NT2/D1 (cell line): ENCODE data around the gene DNAH11.

Experiments
- SUZ12 ChIP-seq: IDR thresholded peaks from 2 replicates; pipeline ENCODE4 v1.6.1; 2011; ENCODE audit not compliant: insufficient read length, insufficient read depth; ENCODE audit errors: extremely low read depth
- ZNF274 ChIP-seq: IDR thresholded peaks from 2 replicates; pipeline ENCODE4 v1.6.1; 2011; ENCODE audit warnings: mild to moderate bottlenecking, low read depth, low read length

DNA sequence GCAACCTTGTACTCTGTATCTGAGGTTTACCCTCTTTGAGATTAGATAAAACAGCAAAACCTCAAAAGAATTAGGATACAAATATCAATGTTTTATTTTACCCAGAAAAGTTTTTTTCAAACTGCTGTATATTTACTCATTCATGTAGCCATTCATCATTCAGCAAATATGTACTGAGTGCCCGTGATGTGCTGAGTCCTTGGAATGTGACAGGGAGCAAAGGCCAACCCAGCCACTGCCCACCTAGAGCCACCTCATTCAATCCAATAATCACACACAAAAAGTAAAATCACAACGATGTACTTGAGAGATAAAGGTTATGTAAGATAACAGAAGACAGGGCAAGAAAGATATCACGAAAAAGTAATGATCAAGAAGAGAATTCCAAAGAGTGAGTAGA, 215.4 kb downstream of the DNAH11 start:
- no peak for TF ChIP-seq ZNF274
- no peak for TF ChIP-seq SUZ12
